ENCODE measurements around the gene FAM13C.

DNA sequence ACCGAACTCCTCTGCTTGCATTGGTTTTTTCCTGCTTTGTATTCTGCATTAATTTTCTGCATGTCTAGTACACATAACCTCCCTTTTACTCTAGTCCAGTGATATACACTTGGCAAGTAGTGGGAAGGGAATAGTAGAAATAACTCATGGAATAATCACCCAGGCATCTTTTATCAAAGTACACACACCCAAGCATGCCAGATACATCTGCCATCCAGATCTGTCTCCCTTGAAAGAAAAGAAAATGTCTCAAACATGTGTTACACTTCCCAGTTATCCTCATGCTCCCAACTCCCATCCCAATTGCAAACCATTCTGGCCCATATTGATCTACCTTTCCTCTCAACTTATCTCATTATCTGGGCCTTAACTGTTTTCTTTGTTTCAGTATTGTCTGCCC, 106.9 kb downstream of the FAM13C start:
- TF ChIP-seq EZH2 (IDR thresholded peaks at IDR 0.05) (no peak), POLR2AphosphoS5 (IDR thresholded peaks at IDR 0.05; ENCODE audit: borderline replicate concordance, low read depth, low read length) (no peak)
